GM21786 (cell line): Measurements from ENCODE around the gene GATA3.
"Not testable (repeated sequence)": the region's sequence is repeated elsewhere in the genome, so short reads cannot be mapped to it uniquely, and the experiment has no call there.

Source experiments
- ATAC-seq: cut with Tn5 transposase; IDR thresholded peaks from one replicate; pipeline ENCODE4 v1.9.1; 2021; ENCODE audit not compliant: unreplicated experiment

GATA3 gene

GRCh38 chr10:8054494-8055407 is at the start of gene GATA3:
Gene GATA3, plus strand, starts transcription at chr10:8054688. Its CDS starts 968 bp downstream, at chr10:8055656.
- peak; percentile 34 for ATAC-seq

GRCh38 chr10:8006274-8006999 is 48.1 kb upstream of the GATA3 start:
- ATAC-seq, result peak; percentile 75

DNA sequence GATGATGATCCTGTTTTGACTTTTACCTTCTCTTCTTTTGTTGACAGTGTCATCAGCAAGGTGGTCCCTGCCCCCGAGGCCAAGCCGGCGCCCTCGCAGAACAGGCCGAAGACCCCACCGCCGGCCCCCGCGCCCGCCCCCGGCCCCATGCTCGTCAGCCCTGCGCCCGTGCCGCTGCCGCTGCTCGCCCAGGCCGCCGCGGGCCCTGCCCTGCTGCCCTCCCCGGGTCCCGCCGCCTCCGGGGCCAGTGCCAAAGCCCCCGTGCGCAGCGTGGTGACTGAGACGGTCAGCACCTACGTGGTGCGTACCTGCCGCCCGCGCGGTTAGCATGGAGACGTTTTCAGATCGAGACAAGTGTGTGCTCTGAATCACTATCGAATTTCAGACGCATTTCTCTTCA is 45.5 kb upstream of the GATA3 start:
- ATAC-seq, result no peak

- ATAC-seq, result no peak
Observed at GRCh38 chr10:8013006-8013405, 41.5 kb upstream of the GATA3 start.

DNA sequence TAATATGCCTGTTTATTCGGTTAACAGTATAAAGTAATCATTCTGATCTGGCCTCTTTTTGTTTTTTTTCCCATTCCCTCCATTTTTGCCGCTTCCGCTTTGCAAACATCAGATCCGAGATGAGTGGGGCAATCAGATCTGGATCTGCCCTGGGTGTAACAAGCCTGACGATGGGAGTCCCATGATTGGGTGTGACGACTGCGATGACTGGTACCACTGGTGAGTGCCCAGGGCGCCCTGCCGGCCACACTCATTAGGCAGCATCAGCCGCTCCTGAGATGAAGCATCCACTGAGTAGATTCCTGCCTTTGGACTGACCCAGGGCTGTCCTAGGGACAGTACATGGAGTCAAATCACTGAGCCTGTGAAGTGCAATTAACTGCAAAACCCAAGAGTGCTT is 40.9 kb upstream of the GATA3 start:
- no peak for ATAC-seq

- no peak for ATAC-seq
Observed at GRCh38 chr10:8014649-8015048, 39.8 kb upstream of the GATA3 start.

DNA sequence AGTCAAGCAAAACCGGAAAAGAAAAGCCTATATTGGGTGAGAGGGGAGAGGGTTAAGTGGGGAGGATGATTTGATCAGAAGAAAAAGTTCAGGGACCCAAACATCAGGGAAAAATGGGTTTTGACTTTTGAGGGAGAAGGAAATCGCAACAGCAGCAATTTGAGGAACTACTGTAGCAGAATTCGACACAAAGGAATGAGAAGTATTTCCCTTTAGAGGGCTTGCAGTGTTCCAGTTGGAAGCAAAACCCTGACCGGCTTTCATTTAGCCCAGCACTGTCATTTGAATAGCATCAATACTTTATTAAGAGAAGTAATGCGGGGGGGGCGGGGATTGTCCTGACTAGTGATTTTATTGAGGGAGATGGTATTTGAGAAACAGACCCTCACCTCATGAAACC is 37.2 kb upstream of the GATA3 start:
- no peak for ATAC-seq

- ATAC-seq, result no peak
Observed at GRCh38 chr10:8023321-8023720, 31.2 kb upstream of the GATA3 start.

DNA sequence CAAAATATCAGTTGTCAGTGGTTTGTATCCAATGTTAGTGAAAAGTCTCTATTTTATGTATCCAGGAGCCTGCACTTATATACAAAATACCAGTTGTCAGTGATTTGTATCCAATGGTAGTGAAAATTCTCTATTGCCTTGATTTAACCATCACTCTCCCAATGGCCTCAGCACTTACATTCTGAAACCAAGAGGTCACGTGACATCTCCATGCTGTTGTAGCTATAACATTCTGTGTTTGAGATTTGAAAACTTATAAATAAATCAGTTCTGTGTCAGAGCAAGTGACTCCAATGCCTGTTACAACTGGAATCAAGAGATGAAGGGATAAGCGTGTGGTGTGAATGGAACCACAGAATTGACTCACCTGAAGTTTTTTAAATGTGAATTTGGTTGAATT is 30.6 kb upstream of the GATA3 start:
- no peak for ATAC-seq

DNA sequence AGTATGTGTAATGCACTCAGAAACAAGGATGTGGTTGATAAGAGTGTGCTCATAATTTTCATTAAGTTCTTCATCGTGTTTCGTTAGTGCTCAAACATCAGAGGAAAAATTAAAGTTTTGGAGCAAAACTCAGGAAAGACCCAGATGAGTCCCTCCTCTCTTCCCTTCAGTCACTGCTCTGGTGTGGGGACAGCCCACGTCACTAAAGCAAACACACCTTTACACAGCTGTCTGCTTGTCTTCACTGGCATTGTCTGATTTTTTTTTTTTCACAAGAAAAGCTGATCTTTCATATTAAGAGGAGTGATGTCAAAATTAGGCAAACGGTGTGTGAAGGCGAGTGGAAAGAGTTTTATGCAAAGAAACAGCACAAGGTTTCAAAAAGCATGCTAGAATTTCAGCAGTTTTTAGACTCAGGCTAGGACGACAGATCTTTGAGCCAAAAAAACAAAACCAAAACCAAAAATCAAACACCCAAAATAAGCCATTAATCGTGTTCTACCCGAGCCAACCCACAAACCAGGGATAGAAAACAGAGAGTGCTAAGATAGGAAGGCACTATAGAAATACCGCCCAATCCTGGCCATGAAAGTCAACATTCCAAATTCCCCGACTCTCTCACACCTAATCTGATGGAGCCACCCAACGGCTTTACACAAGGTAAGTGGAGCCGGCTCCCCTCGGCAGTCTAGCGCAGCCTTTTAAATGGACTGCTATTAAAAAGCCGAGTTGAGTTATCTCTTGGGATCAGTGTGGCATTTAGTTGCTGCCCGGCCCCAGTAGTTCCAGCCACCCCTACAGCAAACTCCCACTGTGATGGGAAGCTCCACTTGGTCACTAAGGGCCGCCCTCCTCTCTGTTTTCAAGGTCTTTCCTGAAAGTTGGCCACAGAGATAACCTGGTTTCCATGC is 27.9 kb upstream of the GATA3 start:
- ATAC-seq, result no peak

GRCh38 chr10:8031211-8031610 is 23.3 kb upstream of the GATA3 start:
- not testable (repeated sequence) for ATAC-seq

DNA sequence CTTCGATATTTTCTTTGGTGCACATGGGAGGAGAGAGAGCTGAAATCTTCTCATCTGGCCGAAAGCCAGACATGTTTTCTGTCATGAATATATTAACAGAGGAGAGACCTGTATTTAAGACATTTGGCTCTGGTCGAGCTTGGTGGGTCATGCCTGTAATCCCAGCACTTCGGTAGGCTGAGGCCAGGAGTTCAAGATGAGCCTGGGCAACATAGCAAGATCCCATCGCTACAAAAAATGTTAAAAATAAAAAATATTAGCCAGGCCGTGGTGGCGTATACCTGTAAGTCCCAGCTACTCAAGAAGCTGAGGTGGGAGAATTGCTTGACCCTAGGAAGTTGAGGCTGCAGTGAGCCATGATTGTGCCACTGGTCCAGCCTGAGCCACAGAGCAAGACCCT is 21.9 kb upstream of the GATA3 start:
- ATAC-seq, result no peak

GRCh38 chr10:8033812-8034465 is 20.5 kb upstream of the GATA3 start:
- ATAC-seq, result no peak

DNA sequence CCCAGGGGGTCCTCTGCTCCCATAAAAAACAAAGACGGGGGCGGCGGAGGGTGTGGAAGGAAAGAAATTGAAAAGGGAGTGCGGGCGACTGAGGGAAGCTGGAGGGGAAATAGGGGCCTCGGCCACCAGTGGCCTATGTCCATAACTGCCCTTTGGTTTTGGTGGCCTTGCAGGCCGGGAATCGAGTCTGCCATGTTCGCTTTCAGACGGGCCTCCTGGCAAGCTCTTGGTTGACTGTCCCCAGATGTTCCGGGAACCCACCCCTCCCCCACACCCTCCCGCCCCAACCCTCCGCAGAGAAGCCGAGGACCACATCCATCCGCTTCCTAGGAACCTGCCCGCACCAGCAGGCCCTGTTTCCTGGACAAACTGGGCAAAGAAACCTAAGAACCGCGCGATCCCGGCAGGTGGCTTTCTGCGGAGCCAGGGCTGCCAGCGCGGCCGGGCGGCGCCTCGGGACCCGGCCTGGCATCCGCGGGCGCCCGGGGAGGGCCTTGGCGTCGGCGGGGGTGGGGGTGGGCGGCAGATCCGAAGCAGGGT is 20.0 kb upstream of the GATA3 start:
- no peak for ATAC-seq

- ATAC-seq, result no peak
Observed at GRCh38 chr10:8035006-8035640, 19.4 kb upstream of the GATA3 start.

DNA sequence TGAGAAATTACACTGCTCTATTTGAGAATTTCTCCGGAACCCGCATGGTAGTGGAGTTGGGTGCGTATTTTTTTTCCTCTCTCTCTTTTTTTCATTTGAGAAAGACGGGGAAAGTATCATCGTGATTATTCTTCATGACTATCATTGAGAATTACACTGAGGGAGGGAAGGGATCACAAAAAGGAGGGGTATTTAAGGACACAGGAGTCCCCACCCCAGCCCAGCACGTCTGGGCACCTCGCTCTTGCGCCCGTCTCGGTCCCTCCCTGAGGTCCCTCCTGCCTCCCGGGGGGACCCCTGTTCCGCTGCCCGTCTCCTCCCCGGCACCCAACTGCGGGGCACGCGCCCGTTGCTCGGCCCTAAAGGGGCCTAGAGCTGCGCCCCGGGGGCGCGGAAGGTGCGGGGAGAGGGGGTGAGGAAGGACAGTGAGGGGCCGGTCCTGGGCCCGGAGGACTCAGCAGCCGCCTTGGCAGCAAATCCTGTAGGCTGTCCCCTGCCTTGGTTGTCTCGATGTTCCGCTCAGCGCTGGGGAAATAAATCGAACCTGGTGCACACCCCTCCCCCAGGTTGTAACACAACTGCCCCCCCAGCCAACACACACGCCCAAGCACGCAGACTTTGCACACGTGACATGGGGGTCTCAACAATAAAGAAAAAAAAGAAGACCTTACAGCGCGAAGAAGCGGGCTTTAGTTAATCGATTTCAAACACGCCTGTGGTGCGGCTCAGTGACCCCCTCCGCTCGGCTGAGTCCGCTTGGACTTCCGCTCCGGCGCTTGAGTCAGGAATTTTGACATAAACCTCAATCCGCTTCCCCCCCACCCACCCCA is 18.6 kb upstream of the GATA3 start:
- no peak for ATAC-seq

DNA sequence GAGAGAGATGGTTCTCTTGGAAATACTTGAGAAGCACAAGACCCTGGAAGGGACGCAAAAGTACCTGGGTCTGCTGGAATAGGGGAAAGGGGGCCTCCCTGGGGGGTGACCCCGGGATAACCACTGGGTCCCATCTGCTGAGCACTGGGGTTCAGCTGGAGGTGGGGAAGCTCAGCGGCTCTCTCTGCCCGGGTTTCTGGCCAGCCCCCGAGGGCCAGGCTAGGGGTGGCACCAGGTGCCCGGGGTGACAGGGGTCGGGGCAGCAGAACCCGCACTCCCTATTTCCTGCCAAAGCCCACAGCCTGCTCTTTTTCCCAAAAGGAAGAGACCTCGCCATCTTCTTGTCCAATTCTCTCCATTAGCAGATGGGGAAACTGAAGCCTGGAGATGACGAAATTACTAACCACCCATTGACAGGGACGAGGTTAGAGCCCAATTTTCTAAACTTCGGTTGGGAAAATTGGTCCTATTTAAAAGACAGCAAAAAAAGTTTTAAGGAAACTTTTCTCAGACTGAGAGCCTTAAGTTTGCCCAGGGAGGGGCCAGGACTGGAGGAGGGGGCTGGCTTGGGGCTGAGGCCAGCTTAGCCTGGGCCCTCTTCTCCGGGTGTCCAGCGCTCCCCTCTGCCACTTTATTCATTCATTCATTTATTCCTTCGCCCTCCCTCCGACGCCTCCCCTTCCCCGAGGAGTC is 17.8 kb upstream of the GATA3 start:
- ATAC-seq, result no peak

- ATAC-seq, result no peak
Observed at GRCh38 chr10:8037199-8037801, 17.2 kb upstream of the GATA3 start.
